Choroid plexus epithelial cell (primary cell): ENCODE results near the gene USP37.
A peak's percentile ranks its signal among the peaks of the same experiment; 100 is the strongest.

ENCODE experiments used
- DNase-seq: peaks from one replicate; pipeline ENCODE4 v3.0.0-alpha.2; 2010; ENCODE audit warnings: low read depth
- H3K4me3 ChIP-seq: 2 replicates; pipeline ENCODE4 v1.5.1; 2011; ENCODE audit warnings: low read depth, mild to moderate bottlenecking, control low read depth, low read length, moderate library complexity
- TF ChIP-seq, protein P1 (sequence below): conservative IDR thresholded peaks from 2 replicates; pipeline ENCODE4 v1.5.1; 2011; ENCODE audit warnings: low read depth, mild to moderate bottlenecking, control low read depth, inconsistent platforms, low read length, moderate library complexity

USP37 gene

DNA sequence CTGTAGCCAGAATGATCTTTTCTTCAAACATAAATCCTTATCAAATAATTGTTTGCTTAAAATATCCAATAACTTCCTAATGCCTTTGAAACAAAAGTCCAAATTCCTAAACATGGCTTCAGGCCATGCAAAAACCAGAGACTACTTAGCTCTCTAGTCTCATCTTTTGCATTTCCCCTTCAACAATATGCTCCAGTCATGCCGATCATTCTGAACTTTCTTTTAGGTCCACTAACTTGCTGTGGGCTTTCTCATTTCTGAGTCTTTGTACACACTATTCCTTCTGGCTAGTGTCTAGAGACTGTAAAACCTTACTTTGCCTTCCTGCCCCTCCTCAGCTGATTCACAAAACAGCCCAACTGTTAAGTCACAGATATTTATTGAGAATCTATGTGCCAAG is 97.7 kb downstream of the USP37 start:
- TF ChIP-seq, protein P1, sequence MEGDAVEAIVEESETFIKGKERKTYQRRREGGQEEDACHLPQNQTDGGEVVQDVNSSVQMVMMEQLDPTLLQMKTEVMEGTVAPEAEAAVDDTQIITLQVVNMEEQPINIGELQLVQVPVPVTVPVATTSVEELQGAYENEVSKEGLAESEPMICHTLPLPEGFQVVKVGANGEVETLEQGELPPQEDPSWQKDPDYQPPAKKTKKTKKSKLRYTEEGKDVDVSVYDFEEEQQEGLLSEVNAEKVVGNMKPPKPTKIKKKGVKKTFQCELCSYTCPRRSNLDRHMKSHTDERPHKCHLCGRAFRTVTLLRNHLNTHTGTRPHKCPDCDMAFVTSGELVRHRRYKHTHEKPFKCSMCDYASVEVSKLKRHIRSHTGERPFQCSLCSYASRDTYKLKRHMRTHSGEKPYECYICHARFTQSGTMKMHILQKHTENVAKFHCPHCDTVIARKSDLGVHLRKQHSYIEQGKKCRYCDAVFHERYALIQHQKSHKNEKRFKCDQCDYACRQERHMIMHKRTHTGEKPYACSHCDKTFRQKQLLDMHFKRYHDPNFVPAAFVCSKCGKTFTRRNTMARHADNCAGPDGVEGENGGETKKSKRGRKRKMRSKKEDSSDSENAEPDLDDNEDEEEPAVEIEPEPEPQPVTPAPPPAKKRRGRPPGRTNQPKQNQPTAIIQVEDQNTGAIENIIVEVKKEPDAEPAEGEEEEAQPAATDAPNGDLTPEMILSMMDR: no peak
- no peak overlapping the region for H3K4me3 ChIP-seq
- DNase-seq: no peak

DNA sequence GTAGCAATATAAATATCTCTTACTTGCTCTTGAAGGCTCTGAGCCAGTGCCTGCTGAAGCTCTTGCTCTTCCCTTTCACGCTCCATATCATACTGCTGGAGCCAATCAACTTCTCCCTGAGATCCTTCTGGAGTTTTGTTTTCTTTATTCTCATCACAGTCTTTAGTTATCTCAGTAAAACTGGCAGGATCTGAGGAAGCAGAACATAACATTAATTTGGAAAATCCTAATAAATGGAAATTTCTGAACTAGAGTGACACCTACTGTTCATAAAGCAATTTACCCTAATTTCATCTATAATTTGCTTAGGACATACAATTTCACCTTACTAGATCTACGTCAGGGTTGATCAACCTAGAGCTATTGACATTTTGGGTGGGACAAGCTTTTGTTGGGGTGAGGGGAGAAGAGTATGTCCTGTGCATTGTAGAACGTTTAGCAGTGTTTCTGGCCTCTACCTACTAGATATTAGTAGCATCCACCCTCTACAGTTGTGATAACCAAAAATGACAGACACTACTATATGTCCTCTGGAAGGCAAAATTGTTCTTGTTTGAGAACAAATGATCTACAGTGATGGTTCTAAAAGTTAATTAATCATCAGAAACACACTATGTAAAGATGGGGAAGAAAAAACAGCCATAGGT is 102.0 kb downstream of the USP37 start:
- peak; percentile 51 for DNase-seq
- H3K4me3 ChIP-seq: no peak overlapping the region
- TF ChIP-seq, protein P1: peak; percentile 42

DNA sequence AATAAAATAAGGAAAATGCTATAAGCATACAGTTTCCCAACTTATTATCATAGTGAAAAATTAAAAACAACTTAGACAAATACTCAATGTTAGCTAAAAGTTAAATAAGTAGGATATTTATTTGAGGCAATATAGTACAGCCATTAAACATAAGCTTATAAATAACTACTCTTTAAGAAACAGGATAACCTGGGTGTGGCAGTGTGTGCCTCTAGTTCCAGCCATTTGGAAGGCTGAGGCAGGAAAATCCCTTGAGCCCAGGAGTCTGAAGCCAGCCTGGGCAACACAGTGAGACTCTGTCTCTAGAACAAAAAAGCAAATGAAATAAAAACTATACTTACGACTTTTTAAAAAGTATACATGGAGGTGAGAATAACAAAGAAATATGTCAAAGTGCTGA is 109.6 kb downstream of the USP37 start:
- TF ChIP-seq, protein P1: no peak
- no peak for DNase-seq
- H3K4me3 ChIP-seq: no peak overlapping the region

DNA sequence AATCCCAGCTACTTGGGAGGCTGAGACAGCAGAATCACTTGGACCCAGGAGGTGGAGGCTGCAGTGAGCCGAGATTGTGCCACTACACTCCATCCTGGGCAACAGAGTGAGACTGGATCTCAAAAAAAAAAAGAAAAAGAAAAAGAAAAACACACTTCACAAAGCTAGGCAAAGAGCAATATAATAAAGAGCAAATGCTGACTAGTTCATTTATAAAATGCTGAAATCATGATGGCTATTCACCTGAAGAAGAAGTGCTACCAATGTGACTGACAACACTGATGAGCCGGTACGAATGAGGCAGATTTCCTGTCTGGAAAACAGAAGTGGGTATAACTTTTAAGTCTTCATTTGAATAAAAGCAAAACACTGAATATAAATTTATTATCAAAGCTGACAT is 111.3 kb downstream of the USP37 start:
- no peak for DNase-seq
- TF ChIP-seq, protein P1: no peak
- H3K4me3 ChIP-seq: no peak overlapping the region

DNA sequence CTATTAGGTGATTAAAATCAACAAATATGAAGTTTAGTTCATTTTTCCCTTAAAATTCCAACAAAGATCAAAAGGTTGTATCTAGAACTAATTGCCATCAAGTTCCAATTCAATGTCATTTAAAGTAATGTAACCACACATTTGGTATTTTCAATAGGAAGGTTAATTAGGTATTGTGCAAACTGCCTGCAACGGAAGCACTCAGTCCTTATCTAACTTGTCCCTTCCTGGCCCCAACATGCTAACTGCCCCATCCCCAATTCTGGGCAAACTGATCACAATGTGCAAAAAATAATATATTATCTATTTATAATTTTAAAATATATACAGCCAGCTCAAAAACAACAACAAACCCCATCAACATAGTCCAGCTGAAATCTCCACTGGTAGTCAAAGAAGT is 116.1 kb downstream of the USP37 start:
- TF ChIP-seq, protein P1: no peak
- no peak overlapping the region for H3K4me3 ChIP-seq
- no peak for DNase-seq

DNA sequence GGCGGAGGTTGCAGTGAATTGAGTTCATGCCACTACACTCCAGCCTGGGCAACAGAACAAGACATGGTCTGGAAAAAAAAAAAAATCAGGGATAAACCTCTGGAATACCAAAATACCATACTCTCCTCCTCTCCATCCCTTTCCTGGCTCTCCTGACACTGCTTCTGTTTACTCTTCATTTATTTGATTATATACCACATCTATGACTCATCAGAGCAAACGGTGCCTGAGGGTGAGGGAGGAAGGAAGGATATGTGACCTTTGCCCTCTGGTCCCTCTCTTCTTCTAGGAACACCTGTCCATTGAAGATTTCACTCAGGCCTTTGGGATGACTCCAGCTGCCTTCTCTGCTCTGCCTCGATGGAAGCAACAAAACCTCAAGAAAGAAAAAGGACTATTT is 119.2 kb downstream of the USP37 start:
- no peak overlapping the region for H3K4me3 ChIP-seq
- TF ChIP-seq, protein P1: no peak
- peak; percentile 20 for DNase-seq

DNA sequence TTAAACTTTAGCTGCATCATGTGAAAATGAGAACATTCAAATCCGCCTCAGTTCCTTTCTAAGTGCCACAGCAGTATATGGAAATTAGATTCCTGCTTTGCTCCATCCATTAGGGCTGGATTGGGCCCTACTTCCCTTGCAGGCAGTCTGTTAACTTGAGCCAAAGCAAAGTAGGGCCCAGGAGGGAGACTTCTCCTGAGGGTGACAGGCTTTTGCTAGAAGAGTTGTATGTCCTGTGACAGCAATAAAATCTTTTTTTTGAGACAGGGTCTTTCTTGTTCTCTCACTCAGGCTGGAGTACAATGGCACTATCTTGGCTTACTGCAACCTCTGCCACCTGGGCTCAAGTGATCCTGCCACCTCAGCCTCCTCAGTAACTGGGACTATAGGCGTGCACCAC is 121.1 kb downstream of the USP37 start:
- TF ChIP-seq, protein P1: no peak
- DNase-seq: no peak
- H3K4me3 ChIP-seq: no peak overlapping the region
